Measurements from ENCODE around the gene DIPK1B.
A peak's percentile ranks its signal among the peaks of the same experiment; 100 is the strongest.
"Not testable (repeated sequence)": the region's sequence is repeated elsewhere in the genome, so short reads cannot be mapped to it uniquely, and the experiment has no call there.

Gene DIPK1B

DNA sequence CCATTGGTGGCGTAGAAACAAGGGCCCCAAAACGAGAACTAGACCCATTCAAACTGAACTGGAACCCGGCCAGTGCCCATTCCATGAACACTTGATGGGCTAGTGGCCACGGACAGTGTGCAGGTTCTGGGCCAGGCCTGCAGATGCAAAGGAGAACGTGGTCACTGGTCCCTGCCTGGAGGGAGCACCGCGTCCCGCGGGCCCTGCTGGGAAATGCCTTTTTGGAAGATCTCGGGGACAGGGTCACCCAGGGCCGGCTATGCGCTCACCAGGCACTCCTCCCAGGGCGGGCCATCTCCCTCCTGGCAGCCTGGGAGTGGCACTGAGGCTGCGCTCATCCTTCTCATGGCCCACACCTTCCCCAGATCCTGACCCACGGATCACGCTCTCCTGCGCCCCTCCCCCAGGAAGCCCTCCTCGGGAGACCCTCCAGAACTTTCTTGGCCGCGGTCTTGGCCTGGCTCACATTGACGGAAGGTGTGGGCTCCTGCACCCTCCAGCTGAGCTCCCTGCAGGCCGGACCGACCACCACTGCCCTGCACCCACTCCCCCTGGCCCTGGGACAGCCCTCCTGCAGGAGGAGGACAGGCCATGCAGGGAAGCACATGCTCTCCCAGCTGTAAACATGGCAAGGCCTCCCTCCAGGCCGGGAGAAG, 2.8 kb upstream of the DIPK1B start:
- no peaks in the 10 kb centered on the region for H3K27me3 ChIP-seq (ENCODE audit: insufficient read depth, poor library complexity, severe bottlenecking)
- H3K27ac ChIP-seq (replicated peaks), result no peak overlapping the region
- DNase-seq (ENCODE audit: low read depth in 1 of 2, low spot score in 1 of 2), result no peak
- TF ChIP-seq SPI1 (IDR thresholded peaks at IDR 0.05; ENCODE audit: borderline replicate concordance, low read depth) (no peak), POLR2AphosphoS5 (IDR thresholded peaks at IDR 0.05; ENCODE audit: low read depth) (no peak), GABPA (IDR thresholded peaks at IDR 0.05; ENCODE audit: low read depth) (no peak), CTCF (IDR thresholded peaks at IDR 0.05; ENCODE audit: insufficient read depth, low read length) (no peak)
- TF ChIP-seq, protein P1, sequence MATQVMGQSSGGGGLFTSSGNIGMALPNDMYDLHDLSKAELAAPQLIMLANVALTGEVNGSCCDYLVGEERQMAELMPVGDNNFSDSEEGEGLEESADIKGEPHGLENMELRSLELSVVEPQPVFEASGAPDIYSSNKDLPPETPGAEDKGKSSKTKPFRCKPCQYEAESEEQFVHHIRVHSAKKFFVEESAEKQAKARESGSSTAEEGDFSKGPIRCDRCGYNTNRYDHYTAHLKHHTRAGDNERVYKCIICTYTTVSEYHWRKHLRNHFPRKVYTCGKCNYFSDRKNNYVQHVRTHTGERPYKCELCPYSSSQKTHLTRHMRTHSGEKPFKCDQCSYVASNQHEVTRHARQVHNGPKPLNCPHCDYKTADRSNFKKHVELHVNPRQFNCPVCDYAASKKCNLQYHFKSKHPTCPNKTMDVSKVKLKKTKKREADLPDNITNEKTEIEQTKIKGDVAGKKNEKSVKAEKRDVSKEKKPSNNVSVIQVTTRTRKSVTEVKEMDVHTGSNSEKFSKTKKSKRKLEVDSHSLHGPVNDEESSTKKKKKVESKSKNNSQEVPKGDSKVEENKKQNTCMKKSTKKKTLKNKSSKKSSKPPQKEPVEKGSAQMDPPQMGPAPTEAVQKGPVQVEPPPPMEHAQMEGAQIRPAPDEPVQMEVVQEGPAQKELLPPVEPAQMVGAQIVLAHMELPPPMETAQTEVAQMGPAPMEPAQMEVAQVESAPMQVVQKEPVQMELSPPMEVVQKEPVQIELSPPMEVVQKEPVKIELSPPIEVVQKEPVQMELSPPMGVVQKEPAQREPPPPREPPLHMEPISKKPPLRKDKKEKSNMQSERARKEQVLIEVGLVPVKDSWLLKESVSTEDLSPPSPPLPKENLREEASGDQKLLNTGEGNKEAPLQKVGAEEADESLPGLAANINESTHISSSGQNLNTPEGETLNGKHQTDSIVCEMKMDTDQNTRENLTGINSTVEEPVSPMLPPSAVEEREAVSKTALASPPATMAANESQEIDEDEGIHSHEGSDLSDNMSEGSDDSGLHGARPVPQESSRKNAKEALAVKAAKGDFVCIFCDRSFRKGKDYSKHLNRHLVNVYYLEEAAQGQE (IDR thresholded peaks at IDR 0.05; ENCODE audit: insufficient replicate concordance, low read depth), result no peak
- no peak overlapping the region for H3K4me3 ChIP-seq (replicated peaks; ENCODE audit: insufficient read depth, low read length)

DNA sequence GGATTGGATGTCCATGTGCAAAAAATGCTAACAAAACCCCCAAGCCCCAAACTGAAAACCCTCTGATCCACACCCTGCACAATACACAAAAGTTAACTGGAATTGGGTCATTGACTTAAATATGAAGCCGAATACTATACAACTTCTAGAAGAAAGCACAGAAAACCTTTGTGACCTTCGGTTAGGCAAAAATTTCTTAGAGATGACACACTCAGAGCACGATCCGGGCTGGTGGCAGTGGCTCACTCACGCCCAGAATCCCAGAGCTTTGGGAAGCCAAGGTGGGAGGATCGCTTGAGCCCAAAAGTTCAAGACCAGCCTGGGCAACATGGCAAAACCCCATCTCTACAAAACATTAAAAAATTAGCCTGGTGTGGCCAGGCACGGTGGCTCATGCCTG, 1.8 kb upstream of the DIPK1B start:
- TF ChIP-seq POLR2AphosphoS5 (IDR thresholded peaks at IDR 0.05; ENCODE audit: low read depth), result no peak
- TF ChIP-seq SPI1 (IDR thresholded peaks at IDR 0.05; ENCODE audit: borderline replicate concordance, low read depth), result no peak
- TF ChIP-seq, protein P1 (IDR thresholded peaks at IDR 0.05; ENCODE audit: insufficient replicate concordance, low read depth), result no peak
- no peak for TF ChIP-seq CTCF (IDR thresholded peaks at IDR 0.05; ENCODE audit: insufficient read depth, low read length)
- TF ChIP-seq GABPA (IDR thresholded peaks at IDR 0.05; ENCODE audit: low read depth), result no peak
- DNase-seq (ENCODE audit: low read depth in 1 of 2, low spot score in 1 of 2), result no peak
- no peaks in the 10 kb centered on the region for H3K27me3 ChIP-seq (ENCODE audit: insufficient read depth, poor library complexity, severe bottlenecking)
- H3K4me3 ChIP-seq (replicated peaks; ENCODE audit: insufficient read depth, low read length), result no peak overlapping the region
- no peak overlapping the region for H3K27ac ChIP-seq (replicated peaks)

DNA sequence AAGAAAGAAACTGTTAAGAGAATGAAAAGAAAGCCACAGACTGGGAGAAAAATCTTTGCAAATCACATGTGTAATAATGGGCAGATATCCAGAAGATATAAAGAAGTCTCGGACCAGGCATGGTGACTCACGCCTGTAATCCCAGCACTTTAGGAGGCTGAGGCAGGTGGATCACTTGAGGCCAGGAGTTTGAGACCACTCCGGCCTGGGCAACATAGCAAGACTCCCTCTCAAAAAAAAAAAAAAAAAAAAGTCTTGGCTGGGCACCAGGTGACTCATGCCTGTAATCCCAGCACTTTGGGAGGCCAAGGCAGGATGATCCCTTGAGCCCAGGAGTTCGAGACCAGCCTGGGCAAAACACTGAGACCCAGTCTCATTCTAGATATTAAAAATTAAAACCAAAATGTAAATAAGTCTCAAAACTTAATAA, 1.1 kb upstream of the DIPK1B start:
- H3K27ac ChIP-seq (replicated peaks); H3K4me3 ChIP-seq (replicated peaks; ENCODE audit: insufficient read depth, low read length); H3K27me3 ChIP-seq (ENCODE audit: insufficient read depth, poor library complexity, severe bottlenecking); DNase-seq (ENCODE audit: low read depth in 1 of 2, low spot score in 1 of 2): not testable (repeated sequence)

DNA sequence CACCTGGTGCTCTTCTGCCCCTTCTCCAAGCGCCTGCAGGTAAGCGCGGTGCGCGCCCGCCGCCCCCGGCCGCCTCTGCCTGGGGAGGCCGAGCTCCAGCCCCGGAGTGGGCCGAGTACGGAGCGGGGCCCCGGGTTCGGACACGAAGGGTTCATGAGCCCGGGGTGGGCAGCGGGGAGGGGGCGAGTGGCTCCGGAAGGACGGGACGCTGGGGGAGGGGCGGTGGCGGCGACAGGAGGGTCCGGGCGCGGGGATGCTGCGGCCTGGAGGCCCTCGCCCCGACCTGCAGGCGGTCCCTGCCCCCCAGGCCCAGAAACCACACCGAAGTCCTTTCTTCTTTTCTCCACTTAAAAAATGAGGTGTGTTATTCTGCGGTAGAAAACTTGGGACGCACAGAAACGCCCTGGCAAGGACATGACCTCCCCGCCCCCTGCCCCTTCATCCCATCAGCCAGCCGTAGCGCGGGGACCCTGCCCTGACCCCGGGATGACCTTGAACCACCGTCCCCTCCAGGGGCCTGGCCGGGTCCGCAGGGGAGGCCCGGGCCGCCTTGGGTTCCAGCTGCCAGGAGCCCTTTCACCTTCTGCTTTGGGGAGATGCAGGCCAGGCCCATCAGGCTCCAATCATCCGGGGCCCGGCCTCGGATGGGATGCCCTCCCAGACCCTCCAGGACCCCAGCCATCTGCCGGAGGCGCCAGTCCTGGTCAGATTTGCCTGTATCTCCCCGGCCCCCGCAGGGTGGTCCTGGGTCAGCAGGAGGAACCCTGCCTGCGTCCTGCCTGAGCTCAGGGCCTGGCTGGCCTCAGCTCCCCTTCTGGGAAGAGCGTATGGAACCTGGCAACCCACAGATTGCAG, 545 bp downstream of the DIPK1B start:
- no peaks in the 10 kb centered on the region for H3K27me3 ChIP-seq (ENCODE audit: insufficient read depth, poor library complexity, severe bottlenecking)
- H3K27ac ChIP-seq (replicated peaks), result no peak overlapping the region
- TF ChIP-seq, protein P1 (IDR thresholded peaks at IDR 0.05; ENCODE audit: insufficient replicate concordance, low read depth), result no peak
- TF ChIP-seq GABPA (IDR thresholded peaks at IDR 0.05; ENCODE audit: low read depth), result no peak
- no peak for TF ChIP-seq POLR2AphosphoS5 (IDR thresholded peaks at IDR 0.05; ENCODE audit: low read depth)
- TF ChIP-seq SPI1 (IDR thresholded peaks at IDR 0.05; ENCODE audit: borderline replicate concordance, low read depth), result no peak
- no peak for TF ChIP-seq CTCF (IDR thresholded peaks at IDR 0.05; ENCODE audit: insufficient read depth, low read length)
- no peak for DNase-seq (ENCODE audit: low read depth in 1 of 2, low spot score in 1 of 2)
- peak overlapping the region; percentile 49 for H3K4me3 ChIP-seq (replicated peaks; ENCODE audit: insufficient read depth, low read length)
